GM10266 (cell line): ENCODE results near the gene LEMD2.

ENCODE experiments used
- DNase-seq: peaks from one replicate; pipeline ENCODE4 v3.0.0; 2012; ENCODE audit errors: extremely low spot score
- CTCF ChIP-seq: IDR thresholded peaks from 2 replicates; pipeline ENCODE4 v1.5.1; 2012; ENCODE audit warnings: mild to moderate bottlenecking, low read depth; ENCODE audit not compliant: control insufficient read depth, insufficient read depth; ENCODE audit errors: missing control alignments

LEMD2 gene

GRCh38 chr6:33722103-33722623 is 66.8 kb downstream of the LEMD2 start:
- DNase-seq: no peak
- no peak for TF ChIP-seq CTCF

DNA sequence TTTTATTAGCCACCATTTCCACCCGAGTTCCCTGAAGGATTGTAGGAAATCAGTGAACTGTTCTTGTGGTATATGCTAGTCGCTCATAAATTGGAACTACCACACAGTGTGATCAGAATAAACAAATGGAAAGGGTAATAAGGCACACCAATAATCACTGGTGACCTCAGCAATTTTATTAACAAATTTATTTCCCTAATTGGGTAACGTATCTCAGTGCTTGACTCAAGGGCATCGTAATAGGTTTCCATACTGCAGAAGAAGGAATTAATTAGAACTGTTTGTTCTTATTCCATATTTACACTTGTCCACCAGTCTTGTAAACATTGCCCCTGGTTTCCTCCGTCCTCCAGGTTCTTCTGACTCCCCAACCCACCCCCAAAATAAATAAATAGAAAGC is 67.4 kb downstream of the LEMD2 start:
- no peak for DNase-seq
- TF ChIP-seq CTCF: no peak
